ENCODE results near the gene CHERP. TPM values are rescaled to one million over a fixed set of nuclear protein-coding genes. Genes with fewer than 3 reads are reported as not detected.

CHERP gene
- total RNA-seq, 4 donors from 2014 or later, result 13.3 to 35.6 (median 18.9) TPM

GRCh38 chr19:16581145-16581970, 39.1 kb upstream of the CHERP start:
- no peaks in the 10 kb centered on the region for H3K27me3 ChIP-seq
- H3K36me3 ChIP-seq, result peaks cover 26% of the 10 kb centered on the region
- H3K4me1 ChIP-seq, result peaks cover 68% of the 10 kb centered on the region
- WGBS, result 75% methylated on average over 12 of the region's 12 CpGs
- peak overlapping the region; percentile 52 for H3K27ac ChIP-seq
- H3K9me3 ChIP-seq, result no peaks in the 10 kb centered on the region
- TF ChIP-seq CTCF (IDR thresholded peaks at IDR 0.05) (no peak), EP300 (IDR thresholded peaks at IDR 0.05) (no peak), POLR2A (IDR thresholded peaks at IDR 0.05) (no peak), POLR2AphosphoS5 (IDR thresholded peaks at IDR 0.05) (no peak)
- DNase-seq (ENCODE audit: low spot score in 2 of 2), result no peak
- H3K4me3 ChIP-seq, result no peak overlapping the region

DNA sequence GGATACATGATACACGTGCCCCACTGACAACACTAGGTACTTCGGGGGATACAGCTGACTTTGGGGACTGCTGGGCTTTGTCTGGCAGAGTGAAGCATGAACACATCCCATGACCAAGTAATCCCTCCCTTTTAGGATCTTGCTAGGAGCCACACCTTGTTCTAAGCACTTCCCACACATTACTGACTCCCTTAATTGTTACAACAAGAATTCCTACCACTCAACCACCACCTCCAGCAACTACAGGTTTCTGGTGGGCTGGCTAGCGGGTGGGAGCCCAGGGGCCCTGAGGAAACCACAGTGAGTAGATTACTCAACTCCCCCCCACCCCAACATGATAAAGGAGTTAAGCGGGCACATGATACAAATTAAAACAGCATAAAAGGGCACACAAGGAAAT, 37.1 kb upstream of the CHERP start:
- TF ChIP-seq POLR2AphosphoS5 (IDR thresholded peaks at IDR 0.05) (no peak), POLR2A (IDR thresholded peaks at IDR 0.05) (no peak), CTCF (IDR thresholded peaks at IDR 0.05) (no peak), EP300 (IDR thresholded peaks at IDR 0.05) (no peak)
- H3K4me3 ChIP-seq, result no peak overlapping the region
- peaks cover 58% of the 10 kb centered on the region for H3K4me1 ChIP-seq
- 76% methylated on average over 4 of the region's 4 CpGs for WGBS
- no peaks in the 10 kb centered on the region for H3K9me3 ChIP-seq
- peaks cover 44% of the 10 kb centered on the region for H3K36me3 ChIP-seq
- no peak overlapping the region for H3K27ac ChIP-seq
- H3K27me3 ChIP-seq, result no peaks in the 10 kb centered on the region
- DNase-seq (ENCODE audit: low spot score in 2 of 2), result no peak

GRCh38 chr19:16577531-16577985, 35.3 kb upstream of the CHERP start:
- H3K9me3 ChIP-seq, result no peaks in the 10 kb centered on the region
- H3K36me3 ChIP-seq, result peaks cover 46% of the 10 kb centered on the region
- no peak for TF ChIP-seq CTCF (IDR thresholded peaks at IDR 0.05)
- TF ChIP-seq POLR2AphosphoS5 (IDR thresholded peaks at IDR 0.05), result no peak
- no peak for TF ChIP-seq POLR2A (IDR thresholded peaks at IDR 0.05)
- no peak for TF ChIP-seq EP300 (IDR thresholded peaks at IDR 0.05)
- 85% methylated on average over 16 of the region's 17 CpGs for WGBS
- DNase-seq (ENCODE audit: low spot score in 2 of 2), result no peak
- H3K4me3 ChIP-seq, result no peak overlapping the region
- H3K27me3 ChIP-seq, result no peaks in the 10 kb centered on the region
- no peak overlapping the region for H3K27ac ChIP-seq
- peaks cover 56% of the 10 kb centered on the region for H3K4me1 ChIP-seq

- H3K27ac ChIP-seq, result no peak overlapping the region
- no peak for DNase-seq (ENCODE audit: low spot score in 2 of 2)
- H3K4me3 ChIP-seq, result no peak overlapping the region
- H3K4me1 ChIP-seq, result peaks cover 50% of the 10 kb centered on the region
- H3K27me3 ChIP-seq, result no peaks in the 10 kb centered on the region
- no peak for TF ChIP-seq EP300 (IDR thresholded peaks at IDR 0.05)
- no peak for TF ChIP-seq POLR2A (IDR thresholded peaks at IDR 0.05)
- TF ChIP-seq POLR2AphosphoS5 (IDR thresholded peaks at IDR 0.05), result no peak
- no peak for TF ChIP-seq CTCF (IDR thresholded peaks at IDR 0.05)
- H3K9me3 ChIP-seq, result no peaks in the 10 kb centered on the region
- WGBS, result 89% methylated on average over 19 of the region's 52 CpGs
- peaks cover 46% of the 10 kb centered on the region for H3K36me3 ChIP-seq
Measured at GRCh38 chr19:16576690-16577530, 34.7 kb upstream of the CHERP start.
